Naive thymus-derived CD8-positive, alpha-beta T cell (primary cell): ENCODE measurements around the gene PDXP. TPM values are rescaled to one million over a fixed set of nuclear protein-coding genes. Genes with fewer than 3 reads are reported as not detected.
A peak's percentile ranks its signal among the peaks of the same experiment; 100 is the strongest.

ENCODE experiments used
- ATAC-seq, 2 donors: fragments of 150-1000 bp; cut with Tn5 transposase in 1 of 2; sonication (Bioruptor Pico), chemical (Tn5 transposase) in 1 of 2; 1 replicate in 1 of 2; 2 replicates in 1 of 2; pipeline ENCODE4 v1.10.0; 2021; ENCODE audit warnings: mild to moderate bottlenecking in 2 of 2, moderate library complexity in 2 of 2
- POLR2A ChIA-PET: fragments of 350-600 bp; sonication (Branson Sonifier 250); formaldehyde crosslinking; loops from one replicate; lab custom pipeline; 2021; ENCODE audit warnings: antibody characterized with exemption; lab: Charles Lee
- DNase-seq, 10 donors: peaks; one replicate each; pipeline versions ENCODE4 v3.0.0 to v3.0.0-alpha.2; 2020 to 2022
- H3K27ac Mint-ChIP-seq, 10 donors: one replicate each; pipeline ENCODE4 v1.8.0; 2020 to 2022; ENCODE audit warnings: mild to moderate bottlenecking in 10 of 10, mixed read lengths in 10 of 10, moderate library complexity in 4 of 10, inconsistent platforms in 1 of 10
- H3K27me3 Mint-ChIP-seq, 5 donors: one replicate each; pipeline ENCODE4 v1.8.0; 2021 to 2022; ENCODE audit warnings: mixed read lengths in 5 of 5
- H3K36me3 Mint-ChIP-seq, 3 donors: one replicate each; pipeline ENCODE4 v1.8.0; 2020 to 2022; ENCODE audit warnings: mixed read lengths in 3 of 3, mild to moderate bottlenecking in 2 of 3, inconsistent platforms in 1 of 3
- H3K4me1 Mint-ChIP-seq, 4 donors: one replicate each; pipeline ENCODE4 v1.8.0; 2021 to 2022; ENCODE audit warnings: mixed read lengths in 4 of 4
- H3K4me3 Mint-ChIP-seq, 10 donors: one replicate each; pipeline ENCODE4 v1.8.0; 2020 to 2022; ENCODE audit warnings: mild to moderate bottlenecking in 10 of 10, mixed read lengths in 10 of 10, moderate library complexity in 6 of 10, inconsistent platforms in 1 of 10
- H3K9me3 Mint-ChIP-seq, 9 donors: one replicate each; pipeline ENCODE4 v1.8.0; 2020 to 2022; ENCODE audit warnings: mixed read lengths in 9 of 9, mild to moderate bottlenecking in 3 of 9, inconsistent platforms in 1 of 9, moderate library complexity in 1 of 9
- polyA plus RNA-seq, 3 donors: library from polyadenylated mRNA; unstranded; fragments of 300-500 nt; fragmentation: Illumina TruSeq; gene quantifications; one replicate each; pipeline ENCODE4 v1.2.3, GENCODE V29; 2021
- total RNA-seq, 8 experiments: library from RNA in 2 of 8; stranded (reverse) in 2 of 8; gene quantifications; one replicate each; pipeline ENCODE4 v1.2.3 and lab custom pipeline; 2021 to 2026

Gene PDXP
- total and polyA plus RNA-seq, 5 experiments from 2014 or later = 1.7 to 9.6 (median 5.8) TPM

DNA sequence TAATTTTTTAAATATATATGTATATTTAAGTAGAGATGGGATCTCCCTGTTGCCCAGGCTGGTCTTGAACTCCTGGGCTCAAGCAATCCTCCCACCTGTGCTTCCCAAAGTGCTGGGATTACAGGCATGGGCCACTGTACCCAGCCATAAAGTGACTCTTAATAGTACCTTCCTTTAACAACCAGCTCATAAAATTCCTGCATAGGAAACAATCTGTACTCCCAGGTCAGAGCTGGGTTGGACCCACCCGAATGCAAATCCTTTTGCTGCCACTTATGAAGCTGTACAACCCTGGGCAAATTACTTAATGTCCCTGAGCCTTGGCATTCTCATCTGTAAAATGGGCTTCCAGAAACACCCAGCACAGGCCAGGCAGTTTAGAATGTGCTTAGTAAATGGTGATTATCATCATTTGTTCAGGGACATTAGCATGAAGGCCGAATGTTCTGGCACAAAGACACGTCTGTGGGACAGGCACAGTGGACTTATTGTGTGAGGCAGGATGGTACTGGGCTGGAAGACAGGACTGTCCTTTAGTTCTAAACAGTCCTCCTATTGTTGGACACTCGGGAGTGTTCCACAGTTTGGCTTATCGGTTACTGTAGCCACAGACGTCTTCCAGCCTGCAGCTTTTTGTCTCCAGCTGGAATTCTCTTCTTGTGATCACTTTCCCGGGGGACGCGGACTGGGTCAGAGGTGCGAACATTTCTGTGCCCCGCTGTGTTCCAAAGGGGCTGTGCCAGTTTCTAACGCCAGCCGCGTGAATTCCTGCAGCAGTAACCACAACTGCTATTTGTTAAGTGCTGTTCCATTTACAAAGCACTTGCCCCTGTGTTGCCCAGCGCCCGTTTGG, 6.0 kb downstream of the PDXP start:
- Mint-ChIP-seq H3K9me3 (no peaks in the 10 kb centered on the region), H3K4me1 (peaks cover 13 to 30% (median 28%) of the 10 kb centered on the region in 4 donors), H3K27me3 (no peaks in the 10 kb centered on the region), H3K36me3 (peaks cover 0 to 10% (median 2%) of the 10 kb centered on the region in 3 donors), H3K4me3 (no peak overlapping the region), H3K27ac (no peak overlapping the region)
- DNase-seq = no peak
- POLR2A ChIA-PET = interaction anchor here (64.1 to 66.7 kb wide), 2 partner anchors 1 to 31 kb away, joined by 2283 read pairs; partner anchors contain the start of genes GGA1, LGALS1, NOL12 and PDXP
- ATAC-seq = no peak

GRCh38 chr22:37665487-37665886, 7.0 kb downstream of the PDXP start:
- H3K27me3 Mint-ChIP-seq = no peaks in the 10 kb centered on the region
- ATAC-seq = no peak
- no peak overlapping the region for H3K27ac Mint-ChIP-seq
- H3K9me3 Mint-ChIP-seq = no peaks in the 10 kb centered on the region
- H3K4me3 Mint-ChIP-seq = no peak overlapping the region
- POLR2A ChIA-PET = interaction anchor here (1.6 to 66.7 kb wide), 3 partner anchors 2 to 32 kb away, joined by 6 to 2283 read pairs (median 2283); partner anchors contain the start of genes GGA1, LGALS1, NOL12 and PDXP
- peaks cover 6 to 22% (median 19%) of the 10 kb centered on the region in 4 donors for H3K4me1 Mint-ChIP-seq
- H3K36me3 Mint-ChIP-seq = peaks cover 0 to 10% (median 2%) of the 10 kb centered on the region in 3 donors
- no peak for DNase-seq

- H3K36me3 Mint-ChIP-seq = peaks cover 0 to 7% (median 2%) of the 10 kb centered on the region in 3 donors
- POLR2A ChIA-PET = interaction anchor here (0.6 to 66.7 kb wide), 5 partner anchors 14 to 364 kb away, joined by 3 to 2283 read pairs (median 4); partner anchors contain the start of genes GGA1, NOL12, PDXP and SH3BP1
- no peak overlapping the region for H3K4me3 Mint-ChIP-seq
Observed at GRCh38 chr22:37669586-37669985, 11.1 kb downstream of the PDXP start.

GRCh38 chr22:37672206-37672919, 13.8 kb downstream of the PDXP start:
- POLR2A ChIA-PET = interaction anchor here (0.6 to 66.7 kb wide), 3 partner anchors 14 to 614 kb away, joined by 3 to 2283 read pairs (median 71); partner anchors contain the start of genes GGA1, NOL12, PDXP and SH3BP1
- no peaks in the 10 kb centered on the region for H3K36me3 Mint-ChIP-seq
- ATAC-seq (peak in 1 of 2 donors; percentile 15), DNase-seq (peak in 7 of 10 donors; percentile 23 to 68 (median 40))
- H3K9me3 Mint-ChIP-seq = no peaks in the 10 kb centered on the region
- peak overlapping the region; percentile 76 to 94 (median 86) for H3K27ac Mint-ChIP-seq
- no peaks in the 10 kb centered on the region for H3K27me3 Mint-ChIP-seq
- peak overlapping the region; percentile 34 to 89 (median 54) for H3K4me3 Mint-ChIP-seq
- H3K4me1 Mint-ChIP-seq = peaks cover 20 to 57% (median 53%) of the 10 kb centered on the region in 4 donors

More at GRCh38 chr22:37669586-37669985, 11.1 kb downstream of the PDXP start:
- Mint-ChIP-seq H3K9me3 (no peaks in the 10 kb centered on the region), H3K4me1 (peaks cover 14 to 40% (median 35%) of the 10 kb centered on the region in 4 donors), H3K27me3 (no peaks in the 10 kb centered on the region), H3K27ac (peak overlapping the region in 3 of 10 donors; percentile 7 to 73 (median 37))
- ATAC-seq (no peak), DNase-seq (no peak)

DNA sequence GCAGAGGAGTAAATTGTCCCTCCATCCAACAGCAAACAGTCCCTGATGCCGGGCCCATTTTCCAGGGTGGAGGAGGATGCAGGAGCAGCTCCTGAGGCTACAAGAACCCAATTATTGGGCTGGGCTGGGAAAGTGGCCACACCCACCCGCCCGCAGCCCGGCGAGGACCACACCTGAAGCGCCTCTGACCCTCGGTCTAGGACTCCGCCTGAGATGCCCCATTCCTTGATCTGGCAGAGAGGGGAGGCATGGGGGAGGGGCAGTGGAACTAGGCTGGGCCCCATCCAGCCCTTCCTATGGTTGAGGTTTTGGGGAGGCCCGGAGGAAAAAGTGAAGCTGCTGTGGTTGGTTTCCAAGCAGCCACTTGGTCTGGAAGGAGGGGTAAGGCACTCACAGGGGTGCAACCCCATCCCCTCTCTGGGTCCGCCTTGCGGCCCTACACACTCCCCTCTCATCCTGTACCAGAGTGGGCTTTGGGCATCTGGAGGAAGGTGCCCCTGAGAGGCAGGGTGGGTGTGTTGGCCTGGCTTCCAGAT, 14.5 kb downstream of the PDXP start:
- H3K4me1 Mint-ChIP-seq = peaks cover 20 to 63% (median 58%) of the 10 kb centered on the region in 4 donors
- POLR2A ChIA-PET = interaction anchor here (9.0 to 66.7 kb wide), 2 partner anchors 13 to 40 kb away, joined by 71 to 2283 read pairs; partner anchors contain the start of genes GGA1, NOL12, PDXP and SH3BP1
- no peaks in the 10 kb centered on the region for H3K27me3 Mint-ChIP-seq
- ATAC-seq (no peak), DNase-seq (peak in 1 of 10 donors; percentile 12)
- peak overlapping the region in 7 of 10 donors; percentile 26 to 89 (median 52) for H3K4me3 Mint-ChIP-seq
- H3K36me3 Mint-ChIP-seq = no peaks in the 10 kb centered on the region
- H3K27ac Mint-ChIP-seq = peak overlapping the region; percentile 76 to 98 (median 90)
- no peaks in the 10 kb centered on the region for H3K9me3 Mint-ChIP-seq

- ATAC-seq = no peak
- no peaks in the 10 kb centered on the region for H3K36me3 Mint-ChIP-seq
- peak overlapping the region; percentile 58 to 100 (median 91) for H3K27ac Mint-ChIP-seq
- peak overlapping the region; percentile 53 to 99 (median 76) for H3K4me3 Mint-ChIP-seq
- H3K9me3 Mint-ChIP-seq = no peaks in the 10 kb centered on the region
- no peak for DNase-seq
- H3K4me1 Mint-ChIP-seq = peaks cover 20 to 66% (median 62%) of the 10 kb centered on the region in 4 donors
- POLR2A ChIA-PET = interaction anchor here (9.0 to 66.7 kb wide), 2 partner anchors 12 to 41 kb away, joined by 71 to 2283 read pairs; partner anchors contain the start of genes GGA1, NOL12, PDXP and SH3BP1
- H3K27me3 Mint-ChIP-seq = no peaks in the 10 kb centered on the region
Observed at GRCh38 chr22:37674248-37674647, 15.7 kb downstream of the PDXP start.

- Mint-ChIP-seq H3K4me3 (peak within 1 kb of the TSS; percentile 89 to 99 (median 93)), H3K4me1 (peaks cover 20 to 66% (median 63%) of the 10 kb centered on the region in 4 donors), H3K9me3 (no peaks in the 10 kb centered on the region), H3K36me3 (no peaks in the 10 kb centered on the region), H3K27me3 (no peaks in the 10 kb centered on the region), H3K27ac (peak within 1 kb of the TSS; percentile 91 to 100 (median 100))
- DNase-seq (peak in 9 of 10 donors; percentile 24 to 79 (median 50)), ATAC-seq (peak; percentile 20 to 31)
- POLR2A ChIA-PET = interaction anchor here (9.0 to 66.7 kb wide), 2 partner anchors 11 to 42 kb away, joined by 71 to 2283 read pairs; partner anchors contain the start of genes GGA1, NOL12, PDXP and SH3BP1
Observed at GRCh38 chr22:37674951-37675929, 16.7 kb downstream of the PDXP start, which contains the start of gene LGALS1. TSS of gene LGALS1 (plus strand) at chr22:37675636. CDS start at chr22:37675703, 67 bp downstream.

GRCh38 chr22:37675930-37676735, 17.6 kb downstream of the PDXP start:
- POLR2A ChIA-PET = interaction anchor here (0.6 to 66.7 kb wide), 6 partner anchors 8 to 84 kb away, joined by 3 to 2283 read pairs (median 5); partner anchors contain the start of genes GGA1, NOL12, PDXP and SH3BP1
- Mint-ChIP-seq H3K27me3 (no peaks in the 10 kb centered on the region), H3K4me1 (peaks cover 18 to 64% (median 60%) of the 10 kb centered on the region in 4 donors), H3K27ac (peak overlapping the region; percentile 91 to 100 (median 100)), H3K36me3 (no peaks in the 10 kb centered on the region), H3K4me3 (peak overlapping the region; percentile 89 to 99 (median 93)), H3K9me3 (no peaks in the 10 kb centered on the region)
- ATAC-seq (no peak), DNase-seq (no peak)

- H3K36me3 Mint-ChIP-seq = no peaks in the 10 kb centered on the region
- peak overlapping the region; percentile 91 to 100 (median 100) for H3K27ac Mint-ChIP-seq
- POLR2A ChIA-PET = interaction anchor here (0.6 to 66.7 kb wide), 7 partner anchors 9 to 229 kb away, joined by 3 to 2283 read pairs (median 5); partner anchors contain the start of genes GGA1, MICALL1, NOL12 and PDXP
- H3K4me1 Mint-ChIP-seq = peaks cover 20 to 64% (median 60%) of the 10 kb centered on the region in 4 donors
- DNase-seq (peak; percentile 88 to 97 (median 92)), ATAC-seq (peak; percentile 79 to 87)
- no peaks in the 10 kb centered on the region for H3K9me3 Mint-ChIP-seq
- H3K27me3 Mint-ChIP-seq = no peaks in the 10 kb centered on the region
- peak overlapping the region; percentile 89 to 99 (median 93) for H3K4me3 Mint-ChIP-seq
Observed at GRCh38 chr22:37676736-37677492, 18.4 kb downstream of the PDXP start.
